ENCODE data around the gene SYNGAP1.

- TF ChIP-seq CTCF (conservative IDR thresholded peaks at IDR 0.05; ENCODE audit: low read depth in 2 of 2) (no peak), EZH2 (IDR thresholded peaks at IDR 0.05; ENCODE audit: low read depth, unreplicated experiment) (no peak), REST (IDR thresholded peaks at IDR 0.05; ENCODE audit: unreplicated experiment) (no peak), CREB1 (CRISPR knock-in tag; IDR thresholded peaks at IDR 0.05; ENCODE audit: low read depth) (no peak), POLR2AphosphoS5 (IDR thresholded peaks at IDR 0.05; ENCODE audit: low read depth) (no peak), EZH2phosphoT487 (IDR thresholded peaks at IDR 0.05; ENCODE audit: unreplicated experiment) (no peak), STAT1 (IDR thresholded peaks at IDR 0.05; ENCODE audit: unreplicated experiment) (no peak)
Observed at GRCh38 chr6:33458676-33459075, 38.8 kb downstream of the SYNGAP1 start.

Data from GM23338 (cell line).